Duodenal mucosa (tissue), 2 donors: ENCODE data around the gene CSRP1.
"Not testable (repeated sequence)": the region's sequence is repeated elsewhere in the genome, so short reads cannot be mapped to it uniquely, and the experiment has no call there.

Experiments
- H3K27ac ChIP-seq: one replicate; pipeline ENCODE4 v1.7.0; 2013; ENCODE audit warnings: low read depth, low read length
- H3K27me3 ChIP-seq, 2 donors: one replicate each; pipeline ENCODE4 v1.7.0; 2013; ENCODE audit warnings: low read length in 2 of 2, control low read depth in 1 of 2; ENCODE audit not compliant: insufficient read depth in 2 of 2, control insufficient read depth in 1 of 2
- H3K36me3 ChIP-seq, 2 donors: one replicate each; pipeline ENCODE4 v1.7.0; 2013; ENCODE audit warnings: low read length in 2 of 2, control low read depth in 1 of 2; ENCODE audit not compliant: insufficient read depth in 2 of 2, control insufficient read depth in 1 of 2
- H3K4me1 ChIP-seq, 2 donors: one replicate each; pipeline ENCODE4 v1.7.0; 2013; ENCODE audit warnings: low read length in 2 of 2, control low read depth in 1 of 2; ENCODE audit not compliant: insufficient read depth in 2 of 2, control insufficient read depth in 1 of 2
- H3K4me3 ChIP-seq, 2 donors: one replicate each; pipeline ENCODE4 v1.7.0; 2013; ENCODE audit warnings: low read length in 2 of 2, low read depth in 1 of 2
- H3K9ac ChIP-seq, 2 donors: one replicate each; pipeline ENCODE4 v1.7.0; 2013; ENCODE audit warnings: low read length in 2 of 2, low read depth in 1 of 2
- H3K9me3 ChIP-seq, 2 donors: one replicate each; pipeline ENCODE4 v1.7.0; 2013; ENCODE audit warnings: low read length in 2 of 2, control low read depth in 1 of 2; ENCODE audit not compliant: control insufficient read depth in 1 of 2

CSRP1 gene

DNA sequence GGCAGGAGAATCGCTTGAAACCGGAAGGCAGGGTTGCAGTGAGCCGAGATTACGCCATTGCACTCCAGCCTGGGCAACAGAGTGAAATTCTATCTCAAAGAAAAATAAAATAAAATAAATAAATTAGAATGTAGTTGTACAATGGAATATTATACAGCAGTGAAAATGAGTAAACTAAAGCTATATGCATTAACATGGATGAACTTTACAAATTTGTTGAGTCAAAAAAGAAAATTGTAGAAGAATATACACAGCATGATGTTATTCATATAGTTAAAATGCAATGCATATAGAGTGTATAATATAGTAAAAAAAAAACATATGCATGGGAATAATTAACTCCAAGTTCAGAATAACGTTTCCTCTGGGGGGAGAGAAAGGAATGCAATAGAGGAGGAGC, 21.0 kb upstream of the CSRP1 start:
- no peak overlapping the region for H3K27ac ChIP-seq
- H3K9ac ChIP-seq = no peak overlapping the region
- H3K27me3 ChIP-seq = no peaks in the 10 kb centered on the region
- H3K4me1 ChIP-seq = peaks cover 3 to 8% of the 10 kb centered on the region in 2 donors
- H3K4me3 ChIP-seq = no peak overlapping the region
- H3K9me3 ChIP-seq = no peaks in the 10 kb centered on the region
- H3K36me3 ChIP-seq = no peaks in the 10 kb centered on the region

DNA sequence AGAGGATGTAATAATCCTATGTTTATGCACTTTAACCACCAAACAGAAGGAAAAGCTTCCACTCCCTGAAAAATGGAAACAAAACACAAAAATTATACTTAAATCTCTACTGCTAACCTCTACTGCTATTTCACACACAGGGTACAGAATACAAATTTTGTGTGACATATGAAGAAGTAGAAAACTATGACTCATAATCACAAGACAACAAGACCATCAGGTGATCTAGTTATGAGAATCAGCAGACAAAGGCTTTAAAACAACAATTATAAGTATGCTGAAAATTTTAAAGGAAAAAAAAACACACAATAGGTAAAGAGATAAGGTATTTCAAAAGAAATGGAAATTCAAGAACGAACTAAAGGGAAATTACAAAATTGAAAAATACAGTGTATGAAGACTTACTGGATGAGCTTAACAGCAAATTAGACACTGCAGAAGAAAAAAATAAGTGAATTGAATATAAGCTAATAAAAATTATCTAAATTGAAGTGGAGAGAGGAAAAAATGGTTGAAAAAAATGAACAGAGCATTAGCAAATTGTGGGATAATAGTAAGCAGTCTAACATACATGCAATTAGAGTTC, 18.4 kb upstream of the CSRP1 start:
- Histone ChIP-seq H3K9ac (no peak overlapping the region), H3K4me1 (peaks cover 3 to 4% of the 10 kb centered on the region in 2 donors), H3K4me3 (no peak overlapping the region), H3K27me3 (no peaks in the 10 kb centered on the region), H3K9me3 (no peaks in the 10 kb centered on the region), H3K27ac (no peak overlapping the region), H3K36me3 (no peaks in the 10 kb centered on the region)

DNA sequence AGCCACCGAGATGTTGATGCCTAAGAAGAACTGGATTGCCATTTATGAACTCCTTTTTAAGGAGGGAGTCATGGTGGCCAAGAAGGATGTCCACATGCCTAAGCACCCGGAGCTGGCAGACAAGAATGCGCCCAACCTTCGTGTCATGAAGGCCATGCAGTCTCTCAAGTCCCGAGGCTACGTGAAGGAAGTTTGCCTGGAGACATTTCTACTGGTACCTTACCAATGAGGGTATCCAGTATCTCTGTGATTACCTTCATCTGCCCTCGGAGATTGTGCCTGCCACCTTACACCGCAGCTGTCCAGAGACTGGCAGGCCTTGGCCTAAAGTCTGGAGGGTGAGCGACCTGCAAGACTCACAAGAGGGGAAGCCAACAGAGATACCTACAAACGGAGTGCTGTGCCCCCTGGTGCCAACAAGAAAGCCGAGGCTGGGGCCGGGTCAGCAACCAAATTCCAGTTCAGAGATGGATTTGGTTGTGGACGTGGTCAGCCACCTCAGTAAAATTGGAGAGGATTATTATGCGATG, 13.2 kb upstream of the CSRP1 start:
- H3K9ac ChIP-seq, H3K36me3 ChIP-seq, H3K27ac ChIP-seq, H3K4me1 ChIP-seq, H3K9me3 ChIP-seq, H3K4me3 ChIP-seq, H3K27me3 ChIP-seq: not testable (repeated sequence)

DNA sequence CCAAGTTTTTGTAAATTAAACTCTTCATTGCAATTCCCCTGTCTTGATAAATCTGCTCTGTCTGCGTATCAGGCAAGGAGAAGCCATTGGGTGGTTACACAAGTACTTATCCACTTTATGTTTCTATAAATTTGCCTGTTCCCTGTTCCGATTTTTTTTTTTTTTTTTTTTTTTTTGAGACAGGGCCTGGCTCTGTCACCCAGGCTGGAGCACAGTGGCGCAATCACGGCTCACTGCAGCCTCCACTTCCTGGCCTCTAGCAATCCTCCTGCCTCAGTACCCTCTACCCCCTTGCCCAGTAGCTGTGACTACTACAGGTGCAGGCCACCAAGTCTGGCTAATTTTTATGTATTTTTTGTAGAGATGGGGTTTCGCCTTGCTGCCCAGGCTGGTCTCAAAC, 11.1 kb upstream of the CSRP1 start:
- Histone ChIP-seq H3K27me3 (no peaks in the 10 kb centered on the region), H3K9me3 (no peaks in the 10 kb centered on the region), H3K27ac (no peak overlapping the region), H3K36me3 (no peaks in the 10 kb centered on the region), H3K4me3 (no peak overlapping the region), H3K4me1 (peaks cover 4 to 14% of the 10 kb centered on the region in 2 donors), H3K9ac (no peak overlapping the region)

DNA sequence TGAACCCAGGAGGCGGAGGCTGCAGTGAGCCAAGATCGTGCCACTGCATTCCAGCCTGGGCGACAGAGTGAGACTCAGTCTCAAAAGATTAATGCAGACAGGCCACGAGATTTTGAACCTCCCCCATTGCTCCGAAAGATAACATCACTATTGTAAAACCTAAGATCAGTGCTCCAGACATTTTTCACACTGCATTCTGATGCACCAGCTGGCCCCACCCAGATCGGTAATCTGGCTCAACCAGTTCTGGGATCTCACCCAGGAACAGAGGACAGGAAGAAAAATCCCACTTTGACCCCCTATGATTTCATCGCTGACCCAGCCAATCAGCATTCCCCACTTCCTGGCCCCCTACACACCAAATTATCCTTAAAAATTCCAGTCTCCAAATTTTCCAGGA, 10.7 kb upstream of the CSRP1 start:
- H3K4me1 ChIP-seq = peaks cover 4 to 19% of the 10 kb centered on the region in 2 donors

DNA sequence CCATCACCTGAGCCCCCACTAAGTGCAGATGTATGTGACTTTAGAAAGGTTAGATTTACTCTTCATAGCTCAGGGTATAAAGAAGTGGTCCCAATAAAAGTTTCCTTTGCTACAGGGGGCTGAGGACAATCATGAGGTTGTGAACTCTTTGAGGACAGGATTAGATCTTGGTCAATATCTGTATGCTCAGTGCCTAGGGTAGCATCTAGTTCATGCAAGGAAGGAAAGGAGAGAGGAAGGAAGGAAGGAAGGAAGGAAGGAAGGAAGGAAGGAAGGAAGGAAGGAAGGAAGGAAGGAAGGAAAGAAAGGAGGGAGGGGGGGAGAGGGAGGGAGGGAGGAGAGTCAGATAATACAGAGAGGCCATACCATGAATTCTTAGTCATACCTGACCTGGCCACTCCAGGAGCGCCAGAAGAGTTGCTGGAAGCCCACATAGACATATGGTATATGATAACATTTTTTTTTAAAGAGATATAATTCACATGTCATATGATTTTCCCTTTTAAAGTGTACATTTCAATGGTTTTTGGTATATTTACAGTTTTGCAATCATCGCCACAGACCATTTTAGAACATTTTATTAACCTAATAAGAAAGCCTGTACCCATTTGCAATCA, 9.7 kb upstream of the CSRP1 start:
- Histone ChIP-seq H3K4me1 (peaks cover 11 to 27% of the 10 kb centered on the region in 2 donors), H3K36me3 (no peaks in the 10 kb centered on the region), H3K9me3 (no peaks in the 10 kb centered on the region), H3K9ac (no peak overlapping the region), H3K4me3 (no peak overlapping the region), H3K27me3 (no peaks in the 10 kb centered on the region), H3K27ac (no peak overlapping the region)

More for the DNA sequence above, 10.7 kb upstream of the CSRP1 start:
- Histone ChIP-seq H3K9ac (no peak overlapping the region), H3K9me3 (no peaks in the 10 kb centered on the region), H3K4me3 (no peak overlapping the region), H3K27ac (no peak overlapping the region), H3K36me3 (no peaks in the 10 kb centered on the region), H3K27me3 (no peaks in the 10 kb centered on the region)

DNA sequence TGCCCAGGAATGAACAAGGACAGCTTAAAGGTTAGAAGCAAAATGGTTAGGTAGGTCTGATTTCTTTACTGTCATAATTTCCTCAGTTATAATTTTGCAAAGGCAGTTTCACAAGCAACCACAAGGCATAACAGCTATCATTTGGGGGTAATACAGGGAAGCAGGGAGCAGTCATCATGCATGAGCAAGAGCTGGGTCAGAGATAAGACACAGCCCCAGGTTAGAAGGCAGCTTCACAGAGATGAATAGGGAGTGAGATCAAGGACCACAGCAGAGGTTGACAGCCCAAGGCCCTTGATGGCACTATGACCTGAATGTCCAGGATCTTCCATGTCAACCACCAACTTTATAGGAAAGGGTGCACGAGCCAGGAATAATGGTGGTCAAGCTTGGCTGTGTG, 9.0 kb upstream of the CSRP1 start:
- no peaks in the 10 kb centered on the region for H3K27me3 ChIP-seq

DNA sequence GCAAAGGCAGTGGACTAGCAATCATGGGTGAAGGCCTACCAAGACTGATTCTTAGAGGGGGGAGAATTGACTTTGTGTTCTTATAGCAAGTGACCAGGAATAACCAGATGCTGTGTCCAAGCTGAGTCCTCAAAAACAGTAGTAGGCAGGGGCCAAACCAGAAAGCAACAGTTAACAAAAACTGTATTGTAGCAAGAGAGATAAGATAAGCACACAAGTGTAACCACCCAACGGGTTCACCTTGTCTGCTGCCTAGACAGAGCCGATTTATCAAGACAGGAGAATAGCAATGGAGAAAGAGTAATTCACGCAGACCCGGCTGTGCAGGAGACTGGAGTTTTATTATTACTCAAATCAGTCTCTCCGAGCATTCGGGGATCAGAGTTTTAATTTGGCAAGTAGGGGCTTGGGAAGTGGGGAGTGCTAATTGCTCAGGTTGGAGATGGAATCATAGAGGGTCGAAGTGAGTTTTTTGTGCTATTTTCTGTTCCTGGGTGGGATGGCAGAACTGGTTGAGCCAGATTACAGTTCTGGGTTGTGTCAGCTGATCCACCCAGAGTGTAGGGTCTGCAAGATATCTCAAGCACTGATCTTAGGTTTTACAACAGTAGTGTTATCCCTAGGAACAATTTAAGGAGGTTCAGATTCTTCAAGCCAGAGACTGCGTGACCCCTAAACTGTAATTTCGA, 8.3 kb upstream of the CSRP1 start:
- no peak overlapping the region for H3K9ac ChIP-seq
- no peaks in the 10 kb centered on the region for H3K27me3 ChIP-seq
- no peak overlapping the region for H3K4me3 ChIP-seq
- no peak overlapping the region for H3K27ac ChIP-seq
- H3K36me3 ChIP-seq = no peaks in the 10 kb centered on the region
- H3K9me3 ChIP-seq = no peaks in the 10 kb centered on the region
- peaks cover 12 to 31% of the 10 kb centered on the region in 2 donors for H3K4me1 ChIP-seq

More for the DNA sequence above, 9.0 kb upstream of the CSRP1 start:
- H3K36me3 ChIP-seq = no peaks in the 10 kb centered on the region
- H3K4me3 ChIP-seq = no peak overlapping the region
- H3K27ac ChIP-seq = no peak overlapping the region
- no peak overlapping the region for H3K9ac ChIP-seq
- H3K9me3 ChIP-seq = no peaks in the 10 kb centered on the region
- peaks cover 12 to 31% of the 10 kb centered on the region in 2 donors for H3K4me1 ChIP-seq

DNA sequence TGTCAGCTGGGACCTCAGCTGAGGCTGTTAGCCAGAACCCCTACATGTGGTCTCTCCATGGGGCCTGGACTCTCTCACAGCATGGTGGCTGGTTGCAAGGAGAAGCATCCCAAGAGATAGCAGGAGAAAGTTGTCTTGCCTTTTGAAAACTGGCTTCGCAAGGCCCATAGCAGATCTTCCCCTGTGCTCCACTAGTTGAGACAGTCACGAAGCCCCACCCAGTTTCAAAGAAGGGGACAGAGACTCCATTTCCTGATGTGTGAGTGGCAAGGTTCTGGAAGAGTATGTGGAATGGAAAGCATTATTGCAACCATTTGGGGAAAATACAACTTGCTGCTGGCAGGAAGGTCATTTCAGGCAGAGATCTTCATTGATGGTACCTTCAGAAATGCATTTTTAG, 7.5 kb upstream of the CSRP1 start:
- H3K9me3 ChIP-seq = no peaks in the 10 kb centered on the region

DNA sequence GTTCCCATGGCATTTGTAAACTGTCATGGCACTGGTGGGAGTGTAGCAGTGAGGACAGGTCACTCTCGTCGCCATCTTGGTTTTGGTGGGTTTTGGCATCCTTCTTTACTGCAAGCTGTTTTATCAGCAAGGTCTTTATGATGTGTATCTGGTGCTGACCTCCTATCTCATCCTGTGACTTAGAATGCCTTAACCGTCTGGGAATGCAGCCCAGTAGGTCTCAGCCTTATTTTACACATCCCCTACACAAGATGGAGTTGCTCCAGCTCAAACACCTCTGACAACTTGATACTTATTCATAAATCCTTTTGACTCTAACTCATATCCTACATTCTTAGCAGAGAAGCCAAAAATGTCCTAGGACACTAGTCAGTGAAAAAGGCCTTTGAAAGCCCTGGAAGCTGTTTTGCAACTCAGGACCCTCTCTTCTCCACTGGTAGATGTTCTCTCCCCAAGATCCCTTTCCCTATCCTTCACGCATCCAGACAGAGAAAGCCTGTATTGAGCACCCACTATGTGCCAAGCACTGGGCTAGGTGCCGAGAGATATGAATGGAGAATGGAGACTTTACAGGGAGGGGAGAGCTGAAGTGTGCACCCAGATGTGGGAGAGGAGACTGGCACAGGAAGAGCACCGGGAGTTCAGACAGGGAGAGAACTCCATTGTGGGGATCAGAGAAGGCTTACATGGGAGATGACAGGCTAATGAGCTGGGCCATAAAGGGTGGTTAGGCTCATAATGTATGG, 6.7 kb upstream of the CSRP1 start:
- Histone ChIP-seq H3K4me1 (peaks cover 12 to 31% of the 10 kb centered on the region in 2 donors), H3K4me3 (no peak overlapping the region), H3K27me3 (no peaks in the 10 kb centered on the region), H3K9ac (no peak overlapping the region), H3K36me3 (no peaks in the 10 kb centered on the region), H3K9me3 (no peaks in the 10 kb centered on the region), H3K27ac (no peak overlapping the region)

More for the DNA sequence above, 7.5 kb upstream of the CSRP1 start:
- no peaks in the 10 kb centered on the region for H3K27me3 ChIP-seq
- no peak overlapping the region for H3K4me3 ChIP-seq
- peaks cover 12 to 31% of the 10 kb centered on the region in 2 donors for H3K4me1 ChIP-seq
- no peaks in the 10 kb centered on the region for H3K36me3 ChIP-seq
- no peak overlapping the region for H3K27ac ChIP-seq
- H3K9ac ChIP-seq = no peak overlapping the region
